GM18520 (cell line): ENCODE data around the gene SLC37A1.

Experiments used
- ATAC-seq: cut with Tn5 transposase; IDR thresholded peaks from one replicate; pipeline ENCODE4 v1.9.1; 2021; ENCODE audit not compliant: unreplicated experiment

Gene SLC37A1

GRCh38 chr21:42478504-42478903 is 35.1 kb upstream of the SLC37A1 start:
- ATAC-seq = no peak

- ATAC-seq = no peak
Observed at GRCh38 chr21:42479582-42479981, 34.1 kb upstream of the SLC37A1 start.

DNA sequence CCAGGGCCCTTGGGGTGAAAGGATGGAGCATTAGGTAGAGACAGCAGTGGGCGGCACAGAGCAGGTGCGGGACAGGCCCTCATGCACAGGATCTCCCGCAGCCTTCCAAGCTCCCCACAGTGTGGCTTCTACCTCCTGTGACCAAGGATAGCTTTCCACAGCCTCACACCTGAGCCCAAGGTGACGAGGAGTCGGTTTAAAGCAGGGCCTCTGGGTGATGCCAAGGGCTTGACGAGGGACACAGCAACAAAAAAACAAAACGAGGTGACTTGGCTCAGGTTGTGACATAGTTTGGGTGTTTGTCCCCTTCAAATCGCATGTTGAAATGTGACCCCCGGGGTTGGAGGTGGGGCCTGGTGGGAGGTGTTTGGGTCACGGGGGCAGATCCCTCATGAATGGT is 32.9 kb upstream of the SLC37A1 start:
- no peak for ATAC-seq

DNA sequence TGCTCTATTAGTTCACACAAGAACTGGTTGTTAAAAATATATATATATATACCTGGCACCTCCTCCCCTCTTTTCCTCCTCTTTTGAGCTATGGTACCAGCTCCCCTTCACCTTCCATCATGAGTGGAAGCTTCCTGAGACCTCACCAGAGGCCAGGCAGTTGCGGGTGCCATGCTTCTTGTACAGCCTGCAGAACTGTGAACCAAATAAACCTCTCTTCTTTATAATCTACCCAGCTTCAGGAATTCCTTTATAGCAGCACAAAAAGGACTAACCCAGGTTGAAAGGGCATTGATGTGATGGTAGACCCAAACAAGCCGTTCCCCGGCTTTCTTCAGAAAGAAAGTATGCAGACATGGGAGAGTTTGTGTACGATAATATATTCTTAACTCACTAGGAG is 32.5 kb upstream of the SLC37A1 start:
- ATAC-seq = no peak

- no peak for ATAC-seq
Observed at GRCh38 chr21:42484966-42485365, 28.7 kb upstream of the SLC37A1 start.

- ATAC-seq = no peak
Observed at GRCh38 chr21:42486072-42486471, 27.6 kb upstream of the SLC37A1 start.

GRCh38 chr21:42486531-42486930 is 27.1 kb upstream of the SLC37A1 start:
- ATAC-seq = no peak

DNA sequence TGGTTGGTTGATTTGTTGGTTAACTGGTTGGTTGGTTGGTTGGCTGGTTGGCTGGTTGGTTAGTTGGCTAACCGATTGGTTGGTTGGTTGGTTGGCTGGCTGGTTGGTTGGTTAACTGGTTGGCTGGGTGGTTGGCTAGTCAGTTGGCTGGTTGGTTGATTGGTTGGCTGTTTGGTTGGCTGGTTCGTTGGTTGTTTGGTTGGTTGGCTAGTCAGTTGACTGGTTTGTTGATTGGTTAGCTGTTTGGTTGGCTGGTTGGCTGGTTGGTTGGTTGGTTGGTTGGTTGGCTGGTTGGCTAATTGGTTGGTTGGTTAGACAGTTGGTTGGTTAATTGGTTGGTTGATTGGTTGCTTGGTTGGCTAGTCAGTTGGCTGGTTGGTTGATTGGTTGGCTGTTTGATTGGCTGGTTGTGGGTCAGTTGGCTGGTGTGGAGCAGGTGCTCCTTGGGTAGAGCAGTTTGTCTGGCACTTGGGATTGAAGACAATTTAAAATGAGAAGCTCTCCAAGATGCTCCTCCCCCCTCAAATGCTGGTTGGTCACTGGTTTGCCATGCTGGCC is 24.6 kb upstream of the SLC37A1 start:
- no peak for ATAC-seq

- no peak for ATAC-seq
Observed at GRCh38 chr21:42489991-42490390, 23.7 kb upstream of the SLC37A1 start.

DNA sequence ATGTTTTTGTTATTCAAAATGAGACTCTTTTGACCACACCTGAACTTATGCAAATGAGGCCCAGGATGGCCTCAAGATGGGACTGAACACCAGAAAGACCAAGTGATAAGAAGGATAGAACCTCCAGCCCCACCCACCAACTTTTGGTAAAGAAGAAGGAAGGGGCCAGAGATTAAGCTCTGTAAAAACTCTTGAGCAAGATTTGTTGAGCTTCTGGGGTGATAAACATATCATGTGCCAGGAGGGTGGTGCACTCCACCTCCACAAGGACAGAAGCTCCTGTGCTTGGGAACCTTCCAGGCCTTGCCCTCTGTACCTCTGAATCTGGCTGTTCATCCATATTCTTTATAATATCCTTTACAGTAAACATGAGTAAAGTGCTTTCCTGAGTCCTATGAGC is 22.9 kb upstream of the SLC37A1 start:
- ATAC-seq = no peak

- ATAC-seq = no peak
Observed at GRCh38 chr21:42491328-42491727, 22.3 kb upstream of the SLC37A1 start.

GRCh38 chr21:42492201-42492600 is 21.5 kb upstream of the SLC37A1 start:
- ATAC-seq = no peak

DNA sequence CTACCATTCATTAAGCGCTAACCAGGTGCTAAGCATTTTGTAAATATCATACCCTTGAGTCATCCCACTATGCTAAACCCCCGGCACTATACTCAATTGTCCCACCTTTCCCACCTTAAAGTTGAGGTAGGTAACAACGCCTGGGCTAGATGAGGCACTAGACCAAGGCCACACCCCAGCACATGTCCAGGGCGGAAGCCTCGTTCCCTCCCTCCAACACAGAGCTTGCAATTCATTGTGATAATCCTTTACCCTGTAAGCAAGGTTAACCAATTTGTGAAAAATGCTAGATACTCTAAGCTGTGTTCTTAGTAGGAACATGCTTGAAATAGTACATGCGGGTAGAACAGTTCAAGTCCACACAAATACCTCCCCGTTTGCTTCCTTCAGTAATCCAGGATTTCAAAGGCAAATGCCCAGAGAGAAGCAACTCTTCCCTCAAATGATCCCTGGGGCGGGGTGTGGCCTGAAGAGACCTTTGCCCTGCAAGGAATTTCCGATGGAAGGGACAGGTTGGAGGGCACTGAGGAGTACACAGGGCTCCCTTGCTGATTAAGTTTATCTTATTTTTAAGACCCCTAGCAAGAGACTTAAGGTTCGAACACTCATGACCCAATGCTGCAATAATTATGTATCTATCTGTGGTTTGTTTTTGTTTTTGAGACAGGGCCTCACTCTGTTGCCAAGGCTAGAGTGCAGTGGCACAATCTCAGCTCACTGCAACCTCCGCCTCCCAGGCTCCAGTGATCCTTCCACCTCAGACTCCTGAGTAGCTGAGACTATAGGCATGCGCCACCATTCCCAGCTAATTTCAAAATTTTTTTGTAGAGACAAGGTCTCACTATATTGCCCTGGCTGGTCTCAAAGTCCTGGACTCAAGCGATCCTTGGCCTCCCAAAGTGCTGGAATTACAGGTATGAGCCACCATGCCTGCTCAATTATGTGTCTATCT is 20.3 kb upstream of the SLC37A1 start:
- ATAC-seq = no peak

DNA sequence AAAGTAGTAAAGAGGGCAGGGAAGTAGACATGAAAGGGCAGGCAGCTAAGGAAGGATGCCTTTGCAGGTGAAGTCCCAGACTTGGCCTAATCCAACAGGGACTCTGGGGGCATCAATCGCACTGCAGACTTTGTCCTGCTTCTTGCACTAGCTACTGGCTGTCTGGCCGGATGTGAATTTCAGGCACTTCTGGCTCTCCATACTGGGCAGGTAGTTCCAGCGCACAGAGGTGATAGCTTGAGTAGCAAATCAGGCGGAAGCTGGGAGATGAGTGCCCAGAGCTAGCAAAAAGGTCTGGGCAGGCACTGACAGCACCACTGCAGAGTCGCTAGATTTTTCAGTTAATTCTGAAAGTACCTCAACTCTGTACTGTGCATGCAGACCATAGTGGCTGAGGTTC is 18.6 kb upstream of the SLC37A1 start:
- ATAC-seq = no peak

GRCh38 chr21:42495765-42496119 is 17.9 kb upstream of the SLC37A1 start:
- ATAC-seq = no peak

DNA sequence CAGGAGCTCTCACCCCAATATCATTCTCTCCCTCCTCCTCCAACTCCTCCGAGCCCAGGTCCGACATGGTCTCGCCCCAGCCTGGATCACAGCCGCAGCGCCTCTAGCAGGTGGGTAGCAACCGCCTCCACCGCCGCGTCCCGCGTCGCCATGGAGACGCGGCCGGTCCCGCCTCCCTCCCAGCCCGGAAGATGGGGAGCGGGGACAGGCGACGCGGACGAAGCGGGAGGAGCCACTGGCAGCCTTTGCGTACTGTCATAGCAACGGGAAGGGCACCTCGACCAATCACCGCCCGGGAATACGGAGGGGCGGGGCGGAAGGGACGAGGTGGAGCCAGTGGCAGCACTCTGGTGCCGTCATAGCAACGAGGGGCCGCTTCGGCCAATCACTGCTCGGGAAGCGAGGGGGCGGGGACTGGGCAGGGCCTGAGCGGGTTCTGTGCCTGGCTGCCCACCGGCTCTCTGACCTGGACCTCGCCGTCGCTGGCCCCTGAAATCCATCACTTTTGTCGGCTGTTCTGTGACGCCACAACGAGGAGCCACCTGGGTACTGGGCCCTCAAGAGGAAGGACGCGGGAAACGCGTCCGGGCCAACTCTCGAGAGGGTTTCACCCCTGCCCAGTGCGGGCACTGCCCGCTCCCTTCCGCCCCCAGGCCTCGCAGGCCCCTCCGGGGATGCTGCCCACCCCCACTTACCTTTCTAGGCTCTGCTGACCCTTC is 17.4 kb upstream of the SLC37A1 start, which contains the start of gene RSPH1:
RSPH1 (minus strand) TSS at position 105 of the 719 bp plus-strand sequence; CDS start at position 67, 38 bp downstream.
- peak; percentile 99 for ATAC-seq

DNA sequence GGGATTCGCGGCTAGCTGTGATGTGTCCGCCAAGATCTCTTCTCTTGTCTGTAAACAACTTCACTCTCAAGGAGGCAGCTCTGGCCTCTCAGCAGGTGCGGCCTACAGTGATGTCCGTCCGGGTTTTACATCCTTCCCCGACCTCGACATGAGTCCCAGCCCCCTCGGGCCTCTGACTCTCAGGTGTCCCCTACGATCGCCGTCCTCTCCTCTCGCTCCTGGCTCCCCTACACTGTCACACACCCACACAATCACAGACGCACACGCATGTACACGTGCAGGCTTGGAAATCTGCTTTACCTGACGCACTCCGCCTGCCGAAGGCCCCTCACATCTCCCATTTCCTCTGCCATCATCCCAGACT is 16.8 kb upstream of the SLC37A1 start:
- ATAC-seq = no peak

- ATAC-seq = no peak
Observed at GRCh38 chr21:42498012-42498411, 15.6 kb upstream of the SLC37A1 start.

- no peak for ATAC-seq
Observed at GRCh38 chr21:42499444-42500112, 14.1 kb upstream of the SLC37A1 start.

DNA sequence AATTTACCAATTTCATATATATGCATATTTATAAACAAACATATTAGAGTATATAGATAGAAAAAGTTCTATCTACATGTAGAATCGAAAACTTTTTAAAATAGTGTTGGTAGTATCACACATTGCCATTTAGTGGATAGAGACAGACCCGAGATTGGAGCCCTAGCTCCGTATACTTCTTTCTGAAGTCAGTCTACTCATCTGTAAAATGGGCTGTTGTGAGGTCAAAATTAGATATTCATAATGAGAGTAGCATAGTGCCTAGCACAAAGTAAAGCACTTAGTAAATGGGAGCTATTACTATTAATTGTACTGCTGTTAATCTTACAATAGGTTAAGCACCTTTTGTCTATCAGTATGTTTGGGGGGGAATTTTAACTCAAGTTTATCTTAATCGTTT is 13.4 kb upstream of the SLC37A1 start:
- no peak for ATAC-seq

- ATAC-seq = no peak
Observed at GRCh38 chr21:42500736-42501135, 12.9 kb upstream of the SLC37A1 start.
